ENCODE measurements around the gene AAK1.
"Not testable (repeated sequence)": the region's sequence is repeated elsewhere in the genome, so short reads cannot be mapped to it uniquely, and the experiment has no call there.

Gene AAK1

GRCh38 chr2:69592511-69592910 is 51.0 kb downstream of the AAK1 start:
- DNase-seq = no peak

- no peak for DNase-seq
These were observed 53.4 kb downstream of the AAK1 start for GRCh38 chr2:69589973-69590652.

GRCh38 chr2:69588945-69589344 is 54.6 kb downstream of the AAK1 start:
- DNase-seq = no peak

- no peak for DNase-seq
These were observed 55.1 kb downstream of the AAK1 start for GRCh38 chr2:69588403-69588802.

GRCh38 chr2:69585855-69586555 is 57.5 kb downstream of the AAK1 start:
- no peak for DNase-seq

- no peak for DNase-seq
These were observed 59.2 kb downstream of the AAK1 start for GRCh38 chr2:69584127-69584889.

GRCh38 chr2:69583321-69583833 is 60.2 kb downstream of the AAK1 start:
- no peak for DNase-seq

GRCh38 chr2:69582582-69583176 is 60.9 kb downstream of the AAK1 start:
- no peak for DNase-seq

GRCh38 chr2:69581774-69582581 is 61.6 kb downstream of the AAK1 start:
- DNase-seq = no peak

GRCh38 chr2:69580486-69580885 is 63.1 kb downstream of the AAK1 start:
- DNase-seq = no peak

- no peak for DNase-seq
These were observed 64.0 kb downstream of the AAK1 start for GRCh38 chr2:69579536-69579935.

GRCh38 chr2:69578198-69578540 is 65.4 kb downstream of the AAK1 start:
- DNase-seq = no peak

GRCh38 chr2:69577467-69578197 is 65.9 kb downstream of the AAK1 start:
- no peak for DNase-seq

GRCh38 chr2:69576880-69577279 is 66.7 kb downstream of the AAK1 start:
- no peak for DNase-seq

GRCh38 chr2:69575926-69576325 is 67.6 kb downstream of the AAK1 start:
- no peak for DNase-seq

- not testable (repeated sequence) for DNase-seq
These were observed 68.2 kb downstream of the AAK1 start for GRCh38 chr2:69575371-69575770.

GRCh38 chr2:69572641-69573040 is 70.9 kb downstream of the AAK1 start:
- no peak for DNase-seq

GRCh38 chr2:69571189-69571588 is 72.3 kb downstream of the AAK1 start:
- no peak for DNase-seq

- no peak for DNase-seq
These were observed 73.1 kb downstream of the AAK1 start for GRCh38 chr2:69570474-69570873.

GRCh38 chr2:69567909-69568300 is 75.6 kb downstream of the AAK1 start:
- DNase-seq = no peak

GRCh38 chr2:69567157-69567908 is 76.2 kb downstream of the AAK1 start:
- no peak for DNase-seq
